ENCODE data around the gene TNNI3. TPM values are rescaled to one million over a fixed set of nuclear protein-coding genes. Genes with fewer than 3 reads are reported as not detected.

The TNNI3 gene
- total and polyA plus RNA-seq, 2 of the 4 experiments (the other 2 are of a cell fraction): not detected

DNA sequence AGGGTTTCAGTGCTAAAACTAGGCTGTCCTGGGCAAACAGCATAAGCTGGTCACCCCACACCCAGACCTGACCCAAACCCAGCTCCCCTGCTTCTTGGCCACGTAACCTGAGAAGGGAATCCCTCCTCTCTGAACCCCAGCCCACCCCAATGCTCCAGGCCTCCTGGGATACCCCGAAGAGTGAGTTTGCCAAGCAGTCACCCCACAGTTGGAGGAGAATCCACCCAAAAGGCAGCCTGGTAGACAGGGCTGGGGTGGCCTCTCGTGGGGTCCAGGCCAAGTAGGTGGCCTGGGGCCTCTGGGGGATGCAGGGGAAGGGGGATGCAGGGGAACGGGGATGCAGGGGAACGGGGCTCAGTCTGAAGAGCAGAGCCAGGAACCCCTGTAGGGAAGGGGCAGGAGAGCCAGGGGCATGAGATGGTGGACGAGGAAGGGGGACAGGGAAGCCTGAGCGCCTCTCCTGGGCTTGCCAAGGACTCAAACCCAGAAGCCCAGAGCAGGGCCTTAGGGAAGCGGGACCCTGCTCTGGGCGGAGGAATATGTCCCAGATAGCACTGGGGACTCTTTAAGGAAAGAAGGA, 42.9 kb downstream of the TNNI3 start (continued):
- TF ChIP-seq RFX5 (IDR thresholded peaks at IDR 0.05; ENCODE audit: low read depth, low read length) (no peak), MXI1 (IDR thresholded peaks at IDR 0.05; ENCODE audit: borderline replicate concordance, low read depth, low read length) (no peak), CEBPB (IDR thresholded peaks at IDR 0.05; ENCODE audit: low read depth, low read length) (no peak), CHD1 (IDR thresholded peaks at IDR 0.05; ENCODE audit: low read depth, low read length) (no peak)

DNA sequence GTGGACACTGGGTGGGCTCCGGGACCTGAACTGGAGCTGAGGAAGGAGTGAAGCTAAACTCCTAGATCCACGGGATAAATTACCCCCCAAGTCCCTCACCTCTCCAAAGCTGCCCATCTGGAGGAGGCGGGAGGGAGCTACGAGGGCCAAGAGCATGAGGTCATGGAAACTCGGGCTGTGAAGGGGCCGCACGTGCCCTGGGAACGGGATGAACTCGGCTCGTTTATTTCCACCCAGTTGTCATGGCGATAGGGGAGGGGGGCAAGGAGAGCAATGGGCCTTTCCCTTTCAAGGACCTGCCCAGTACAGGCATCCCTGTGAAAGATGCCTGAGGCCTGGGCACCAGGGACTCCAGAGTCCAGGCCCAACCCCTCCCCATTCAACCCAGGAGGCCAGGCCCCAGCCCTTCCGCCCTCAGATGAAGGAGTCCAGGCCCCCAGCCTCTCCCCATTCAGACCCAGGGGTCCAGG, 43.9 kb downstream of the TNNI3 start:
- Histone ChIP-seq H3K18ac (ENCODE audit: low read depth, low read length) (no peak overlapping the region), H3K4ac (ENCODE audit: low read depth, low read length) (no peak overlapping the region), H2BK120ac (ENCODE audit: low read depth, low read length) (no peak overlapping the region), H2AK5ac (ENCODE audit: low read depth, low read length) (no peak overlapping the region), H3K9me3 (ENCODE audit: control insufficient read depth, insufficient read depth, low read length) (no peaks in the 10 kb centered on the region), H3K4me2 (ENCODE audit: low read depth, low read length) (no peak overlapping the region), H3K27ac (ENCODE audit: insufficient read depth, low read length) (no peak overlapping the region), H2AK9ac (replicated peaks; ENCODE audit: low read depth, low read length, poor library complexity) (peak overlapping the region; percentile 73), H3K79me1 (ENCODE audit: low read depth in 1 of 2, low read length in 2 of 2) (peaks cover 18 to 65% of the 10 kb centered on the region in 2 experiments), H3K4me1 (ENCODE audit: control insufficient read depth, insufficient read depth, low read length) (peaks cover 13% of the 10 kb centered on the region), H3K56ac (ENCODE audit: extremely low read depth, insufficient read depth, low read length) (no peak overlapping the region), H2AFZ (replicated peaks; ENCODE audit: low read length, poor library complexity) (no peak overlapping the region), H2BK5ac (ENCODE audit: low read depth, low read length, poor library complexity, severe bottlenecking) (no peak overlapping the region), H3K23ac (ENCODE audit: low read depth, low read length) (no peak overlapping the region), H4K20me1 (ENCODE audit: insufficient read depth, low read length) (peaks cover 73% of the 10 kb centered on the region), H4K8ac (ENCODE audit: low read depth in 2 of 2, low read length in 2 of 2) (no peak overlapping the region), H3K9ac (ENCODE audit: low read depth, low read length) (no peak overlapping the region), H3K14ac (replicated peaks; ENCODE audit: low read depth, low read length) (no peak overlapping the region), H4K5ac (ENCODE audit: low read depth, low read length) (no peak overlapping the region), H3K9me1 (ENCODE audit: insufficient read depth, low read length) (peaks cover 7% of the 10 kb centered on the region), H2BK20ac (ENCODE audit: low read depth, low read length) (no peak overlapping the region), H4K91ac (ENCODE audit: insufficient read depth, low read depth, low read length) (no peak overlapping the region), H3K27me3 (ENCODE audit: control insufficient read depth, insufficient read depth, low read length) (no peaks in the 10 kb centered on the region), H2BK15ac (ENCODE audit: low read depth, low read length) (no peak overlapping the region), H3K4me3 (ENCODE audit: insufficient read depth, low read depth, low read length) (no peak overlapping the region), H3K36me3 (ENCODE audit: control insufficient read depth, insufficient read depth, low read length) (peaks cover 22% of the 10 kb centered on the region)
- 20% methylated on average over 1 of the region's 12 CpGs; no CpG with 5 or more reads in 1 of the 2 experiments for WGBS, 2 experiments (ENCODE audit: extremely low coverage in 2 of 2, insufficient read length in 1 of 2)
- dilution Hi-C loops (cut with HindIII; ENCODE audit: low sequenced_read_pairs, unreplicated experiment): no loop called here
- intact Hi-C loops (cut with micrococcal nuclease): no loop called here
- ATAC-seq (ENCODE audit: low read depth): no peak
- POLR2A ChIA-PET (ENCODE audit: unreplicated experiment): no interaction called here
- CTCF ChIA-PET: interaction anchor here (0.6 kb wide), 1 partner anchor 26 kb away, joined by 3 read pairs; no protein-coding TSS in a partner anchor
- no peak for TF ChIP-seq RFX5 (IDR thresholded peaks at IDR 0.05; ENCODE audit: low read depth, low read length)
- no peak for TF ChIP-seq SMC3 (IDR thresholded peaks at IDR 0.05; ENCODE audit: low read depth, low read length)
- TF ChIP-seq, protein P1, sequence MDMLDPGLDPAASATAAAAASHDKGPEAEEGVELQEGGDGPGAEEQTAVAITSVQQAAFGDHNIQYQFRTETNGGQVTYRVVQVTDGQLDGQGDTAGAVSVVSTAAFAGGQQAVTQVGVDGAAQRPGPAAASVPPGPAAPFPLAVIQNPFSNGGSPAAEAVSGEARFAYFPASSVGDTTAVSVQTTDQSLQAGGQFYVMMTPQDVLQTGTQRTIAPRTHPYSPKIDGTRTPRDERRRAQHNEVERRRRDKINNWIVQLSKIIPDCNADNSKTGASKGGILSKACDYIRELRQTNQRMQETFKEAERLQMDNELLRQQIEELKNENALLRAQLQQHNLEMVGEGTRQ (IDR thresholded peaks at IDR 0.05; ENCODE audit: low read depth, low read length): peak; percentile 86
- 0 out of 2 replicates have a peak, but pooled peaks have one; percentile 32 for TF ChIP-seq POLR2A (IDR thresholded peaks at IDR 0.05; ENCODE audit: low read depth, low read length)
- no peak for TF ChIP-seq RAD21 (IDR thresholded peaks at IDR 0.05; ENCODE audit: low read length)
- TF ChIP-seq MXI1 (IDR thresholded peaks at IDR 0.05; ENCODE audit: borderline replicate concordance, low read depth, low read length): peak; percentile 80; the same call in 1 of the 2 replicates
- peak; percentile 100 for TF ChIP-seq BHLHE40 (IDR thresholded peaks at IDR 0.05; ENCODE audit: low read depth, low read length)
- peak; percentile 90 for TF ChIP-seq MAZ (IDR thresholded peaks at IDR 0.05; ENCODE audit: borderline replicate concordance, low read depth, low read length)
- no TSS peak for BruUV-seq (replicated peaks)
- DNase-seq: peak; percentile 92
- in situ Hi-C loops (cut with MboI; ENCODE audit: low sequenced_read_pairs): loop anchor here (25.0 kb wide), 1 partner anchor 524 kb away; the partner anchor contains the start of genes CCDC106, ZNF580 and ZNF581
